ENCODE data around the gene PI4K2B. TPM values are rescaled to one million over a fixed set of nuclear protein-coding genes. Genes with fewer than 3 reads are reported as not detected.

Gene PI4K2B
- total and polyA plus RNA-seq, 4 donors, result 11.9 to 42.5 (median 17.4) TPM

GRCh38 chr4:25313201-25313895 is 79.5 kb downstream of the PI4K2B start:
- peaks cover 0 to 20% (median 3%) of the 10 kb centered on the region in 4 donors for H3K36me3 ChIP-seq (ENCODE audit: control insufficient read depth in 4 of 4, insufficient read depth in 4 of 4, low read length in 4 of 4)
- no peaks in the 10 kb centered on the region for H3K27me3 ChIP-seq (ENCODE audit: control insufficient read depth in 3 of 3, insufficient read depth in 3 of 3, low read length in 2 of 3)
- peaks cover 0 to 8% (median 5%) of the 10 kb centered on the region in 5 donors for H3K4me1 ChIP-seq (ENCODE audit: control insufficient read depth in 5 of 5, insufficient read depth in 5 of 5, low read length in 5 of 5)
- H3K4me3 ChIP-seq, result peak overlapping the region; percentile 98
- peak overlapping the region in 1 of 2 donors; percentile 82 for H3K27ac ChIP-seq (ENCODE audit: low read depth in 1 of 2, low read length in 1 of 2)
- no peaks in the 10 kb centered on the region for H3K9me3 ChIP-seq (ENCODE audit: control insufficient read depth in 4 of 4, insufficient read depth in 3 of 4, low read length in 3 of 4)
- 19 to 22% methylated on average over 23 of the region's 23 CpGs for WGBS, 2 donors
- DNase-seq (no peak), ATAC-seq (ENCODE audit: insufficient read depth, low FRiP score) (no peak)
- TF ChIP-seq CTCF (IDR thresholded peaks at IDR 0.05; ENCODE audit: control extremely low read depth, extremely low read depth), result no peak
- H3K9ac ChIP-seq (ENCODE audit: insufficient read depth in 1 of 2, low read length in 2 of 2), result peak overlapping the region in 1 of 2 donors; percentile 84

GRCh38 chr4:25320336-25320735 is 86.5 kb downstream of the PI4K2B start:
- peaks cover 0 to 17% (median 5%) of the 10 kb centered on the region in 4 donors for H3K36me3 ChIP-seq (ENCODE audit: control insufficient read depth in 4 of 4, insufficient read depth in 4 of 4, low read length in 4 of 4)
- H3K9me3 ChIP-seq (ENCODE audit: control insufficient read depth in 4 of 4, insufficient read depth in 3 of 4, low read length in 3 of 4), result no peaks in the 10 kb centered on the region
- H3K4me3 ChIP-seq, result no peak overlapping the region
- DNase-seq (no peak), ATAC-seq (ENCODE audit: insufficient read depth, low FRiP score) (no peak)
- no peaks in the 10 kb centered on the region for H3K4me1 ChIP-seq (ENCODE audit: control insufficient read depth in 5 of 5, insufficient read depth in 5 of 5, low read length in 5 of 5)
- WGBS, 2 donors, result 83 to 89% methylated on average over 2 of the region's 2 CpGs
- no peak overlapping the region for H3K27ac ChIP-seq (ENCODE audit: low read depth in 1 of 2, low read length in 1 of 2)
- H3K9ac ChIP-seq (ENCODE audit: insufficient read depth in 1 of 2, low read length in 2 of 2), result no peak overlapping the region
- H3K27me3 ChIP-seq (ENCODE audit: control insufficient read depth in 3 of 3, insufficient read depth in 3 of 3, low read length in 2 of 3), result no peaks in the 10 kb centered on the region
- no peak for TF ChIP-seq CTCF (IDR thresholded peaks at IDR 0.05; ENCODE audit: control extremely low read depth, extremely low read depth)

GRCh38 chr4:25320773-25321172 is 86.9 kb downstream of the PI4K2B start:
- no peak overlapping the region for H3K4me3 ChIP-seq
- H3K9ac ChIP-seq (ENCODE audit: insufficient read depth in 1 of 2, low read length in 2 of 2), result no peak overlapping the region
- H3K27ac ChIP-seq (ENCODE audit: low read depth in 1 of 2, low read length in 1 of 2), result no peak overlapping the region
- no peaks in the 10 kb centered on the region for H3K9me3 ChIP-seq (ENCODE audit: control insufficient read depth in 4 of 4, insufficient read depth in 3 of 4, low read length in 3 of 4)
- H3K36me3 ChIP-seq (ENCODE audit: control insufficient read depth in 4 of 4, insufficient read depth in 4 of 4, low read length in 4 of 4), result peaks cover 0 to 12% (median 3%) of the 10 kb centered on the region in 4 donors
- ATAC-seq (ENCODE audit: insufficient read depth, low FRiP score) (no peak), DNase-seq (no peak)
- 36 to 64% methylated on average over 1 of the region's 1 CpG for WGBS, 2 donors
- H3K4me1 ChIP-seq (ENCODE audit: control insufficient read depth in 5 of 5, insufficient read depth in 5 of 5, low read length in 5 of 5), result no peaks in the 10 kb centered on the region
- no peaks in the 10 kb centered on the region for H3K27me3 ChIP-seq (ENCODE audit: control insufficient read depth in 3 of 3, insufficient read depth in 3 of 3, low read length in 2 of 3)
- no peak for TF ChIP-seq CTCF (IDR thresholded peaks at IDR 0.05; ENCODE audit: control extremely low read depth, extremely low read depth)

Measured in lung (tissue), 12 donors.